ENCODE results near the gene SUSD1. TPM values are rescaled to one million over a fixed set of nuclear protein-coding genes. Genes with fewer than 3 reads are reported as not detected.

Gene SUSD1
- total RNA-seq, 1 donor, result 14.5 TPM

GRCh38 chr9:112049811-112050516 lies 125.1 kb downstream of the SUSD1 start:
- no peaks in the 10 kb centered on the region for H3K9me3 ChIP-seq (ENCODE audit: low read depth, low read length)
- peak; percentile 73 for DNase-seq (ENCODE audit: insufficient read length, low spot score, missing footprints)
- H3K4me1 ChIP-seq (ENCODE audit: insufficient read depth, low read length), result peaks cover 63% of the 10 kb centered on the region
- TF ChIP-seq CTCF (IDR thresholded peaks at IDR 0.05; ENCODE audit: extremely low read depth, low read depth, low read length), result no peak
- H3K36me3 ChIP-seq (ENCODE audit: insufficient read depth, low read length), result no peaks in the 10 kb centered on the region
- H2AFZ ChIP-seq (ENCODE audit: low read length), result no peak overlapping the region
- no peaks in the 10 kb centered on the region for H3K27me3 ChIP-seq (ENCODE audit: insufficient read depth, low read length)
- H4K20me1 ChIP-seq (ENCODE audit: insufficient read depth, low read length), result no peaks in the 10 kb centered on the region
- H3K4me3 ChIP-seq (ENCODE audit: insufficient read depth, low read length), result peak overlapping the region; percentile 41
- no peaks in the 10 kb centered on the region for H3K79me2 ChIP-seq (ENCODE audit: insufficient read depth, low read length)
- H3K4me2 ChIP-seq (ENCODE audit: insufficient read depth, low read length), result peak overlapping the region; percentile 73
- peak overlapping the region; percentile 99 for H3K27ac ChIP-seq (ENCODE audit: low read depth, low read length)

- no peak overlapping the region for H2AFZ ChIP-seq (ENCODE audit: low read length)
- TF ChIP-seq CTCF (IDR thresholded peaks at IDR 0.05; ENCODE audit: extremely low read depth, low read depth, low read length), result no peak
- H4K20me1 ChIP-seq (ENCODE audit: insufficient read depth, low read length), result no peaks in the 10 kb centered on the region
- H3K27me3 ChIP-seq (ENCODE audit: insufficient read depth, low read length), result no peaks in the 10 kb centered on the region
- no peaks in the 10 kb centered on the region for H3K36me3 ChIP-seq (ENCODE audit: insufficient read depth, low read length)
- peak overlapping the region; percentile 73 for H3K4me2 ChIP-seq (ENCODE audit: insufficient read depth, low read length)
- peak overlapping the region; percentile 41 for H3K4me3 ChIP-seq (ENCODE audit: insufficient read depth, low read length)
- H3K9me3 ChIP-seq (ENCODE audit: low read depth, low read length), result no peaks in the 10 kb centered on the region
- peak overlapping the region; percentile 99 for H3K27ac ChIP-seq (ENCODE audit: low read depth, low read length)
- no peaks in the 10 kb centered on the region for H3K79me2 ChIP-seq (ENCODE audit: insufficient read depth, low read length)
- DNase-seq (ENCODE audit: insufficient read length, low spot score, missing footprints), result no peak
- H3K4me1 ChIP-seq (ENCODE audit: insufficient read depth, low read length), result peaks cover 66% of the 10 kb centered on the region
Observed at GRCh38 chr9:112048924-112049691, 126.0 kb downstream of the SUSD1 start.

GRCh38 chr9:112047538-112048066 lies 127.5 kb downstream of the SUSD1 start:
- H3K36me3 ChIP-seq (ENCODE audit: insufficient read depth, low read length), result no peaks in the 10 kb centered on the region
- H3K27me3 ChIP-seq (ENCODE audit: insufficient read depth, low read length), result no peaks in the 10 kb centered on the region
- H2AFZ ChIP-seq (ENCODE audit: low read length), result no peak overlapping the region
- H3K79me2 ChIP-seq (ENCODE audit: insufficient read depth, low read length), result no peaks in the 10 kb centered on the region
- peak overlapping the region; percentile 99 for H3K27ac ChIP-seq (ENCODE audit: low read depth, low read length)
- no peak for TF ChIP-seq CTCF (IDR thresholded peaks at IDR 0.05; ENCODE audit: extremely low read depth, low read depth, low read length)
- no peaks in the 10 kb centered on the region for H3K9me3 ChIP-seq (ENCODE audit: low read depth, low read length)
- no peak overlapping the region for H3K4me3 ChIP-seq (ENCODE audit: insufficient read depth, low read length)
- no peaks in the 10 kb centered on the region for H4K20me1 ChIP-seq (ENCODE audit: insufficient read depth, low read length)
- peaks cover 78% of the 10 kb centered on the region for H3K4me1 ChIP-seq (ENCODE audit: insufficient read depth, low read length)
- no peak overlapping the region for H3K4me2 ChIP-seq (ENCODE audit: insufficient read depth, low read length)
- DNase-seq (ENCODE audit: insufficient read length, low spot score, missing footprints), result no peak

- TF ChIP-seq CTCF (IDR thresholded peaks at IDR 0.05; ENCODE audit: extremely low read depth, low read depth, low read length), result no peak
- H3K9me3 ChIP-seq (ENCODE audit: low read depth, low read length), result no peaks in the 10 kb centered on the region
- H3K4me1 ChIP-seq (ENCODE audit: insufficient read depth, low read length), result peaks cover 74% of the 10 kb centered on the region
- H3K4me3 ChIP-seq (ENCODE audit: insufficient read depth, low read length), result no peak overlapping the region
- no peak overlapping the region for H2AFZ ChIP-seq (ENCODE audit: low read length)
- no peaks in the 10 kb centered on the region for H4K20me1 ChIP-seq (ENCODE audit: insufficient read depth, low read length)
- no peak overlapping the region for H3K4me2 ChIP-seq (ENCODE audit: insufficient read depth, low read length)
- DNase-seq (ENCODE audit: insufficient read length, low spot score, missing footprints), result no peak
- H3K79me2 ChIP-seq (ENCODE audit: insufficient read depth, low read length), result no peaks in the 10 kb centered on the region
- no peaks in the 10 kb centered on the region for H3K27me3 ChIP-seq (ENCODE audit: insufficient read depth, low read length)
- no peaks in the 10 kb centered on the region for H3K36me3 ChIP-seq (ENCODE audit: insufficient read depth, low read length)
- peak overlapping the region; percentile 99 for H3K27ac ChIP-seq (ENCODE audit: low read depth, low read length)
Observed at GRCh38 chr9:112046181-112046580, 128.9 kb downstream of the SUSD1 start.

Data from osteoblast (primary cell).